H9 (cell line): ENCODE data around the gene MAOA. TPM values are rescaled to one million over a fixed set of nuclear protein-coding genes. Genes with fewer than 3 reads are reported as not detected.

Experiments used
- DNase-seq: peaks from one replicate; pipeline ENCODE4 v3.0.0-alpha.2; 2017
- H2AFZ ChIP-seq: one replicate; pipeline ENCODE4 v1.6.1; 2013; ENCODE audit warnings: mild to moderate bottlenecking, low read length, control low read depth, moderate library complexity
- H2AK5ac ChIP-seq: 2 replicates; pipeline ENCODE4 v1.6.1; 2013; ENCODE audit warnings: low read length, control low read depth, mixed read lengths; ENCODE audit not compliant: insufficient read length
- H2BK120ac ChIP-seq: one replicate; pipeline ENCODE4 v1.6.1; 2013; ENCODE audit warnings: low read depth, mild to moderate bottlenecking, low read length, control low read depth, inconsistent platforms; ENCODE audit not compliant: poor library complexity, severe bottlenecking
- H2BK12ac ChIP-seq: 2 replicates; pipeline ENCODE4 v1.6.1; 2013; ENCODE audit warnings: low read length, control low read depth, mixed read lengths, low read depth; ENCODE audit not compliant: insufficient read length
- H2BK15ac ChIP-seq: 2 replicates; pipeline ENCODE4 v1.6.1; 2013; ENCODE audit warnings: low read depth, low read length, control low read depth
- H2BK20ac ChIP-seq: one replicate; pipeline ENCODE4 v1.6.1; 2013; ENCODE audit warnings: low read depth, mild to moderate bottlenecking, low read length, control low read depth, inconsistent platforms; ENCODE audit not compliant: poor library complexity, severe bottlenecking
- H2BK5ac ChIP-seq: 2 replicates; pipeline ENCODE4 v1.6.1; 2013; ENCODE audit warnings: low read length, control low read depth, mixed read lengths; ENCODE audit not compliant: insufficient read length
- H3K14ac ChIP-seq: 2 replicates; pipeline ENCODE4 v1.6.1; 2013; ENCODE audit warnings: low read length, control low read depth; ENCODE audit not compliant: insufficient read depth
- H3K18ac ChIP-seq: 2 replicates; pipeline ENCODE4 v1.6.1; 2013; ENCODE audit warnings: low read depth, mild to moderate bottlenecking, mixed read lengths, low read length, control low read depth; ENCODE audit not compliant: insufficient read length
- H3K23ac ChIP-seq: 2 replicates; pipeline ENCODE4 v1.6.1; 2013; ENCODE audit warnings: low read length, control low read depth, mixed read lengths, low read depth; ENCODE audit not compliant: insufficient read length
- H3K23me2 ChIP-seq: 2 replicates; pipeline ENCODE4 v1.6.1; 2013; ENCODE audit warnings: low read depth, mild to moderate bottlenecking, mixed read lengths, low read length, control low read depth; ENCODE audit not compliant: insufficient read length, poor library complexity, severe bottlenecking
- H3K27ac ChIP-seq: 2 replicates; pipeline ENCODE4 v1.5.1; 2013; ENCODE audit warnings: low read length, control low read depth, mixed read lengths, low read depth; ENCODE audit not compliant: insufficient read length
- H3K27me3 ChIP-seq: 2 replicates; pipeline ENCODE4 v1.6.1; 2013; ENCODE audit warnings: low read length, control low read depth, inconsistent platforms; ENCODE audit not compliant: insufficient read depth
- H3K4ac ChIP-seq: 2 replicates; pipeline ENCODE4 v1.6.1; 2013; ENCODE audit warnings: low read depth, mild to moderate bottlenecking, control low read depth, inconsistent platforms, low read length, moderate library complexity
- H3K4me1 ChIP-seq: 2 replicates; pipeline ENCODE4 v1.6.1; 2013; ENCODE audit warnings: low read length, control low read depth, inconsistent platforms; ENCODE audit not compliant: insufficient read depth
- H3K4me2 ChIP-seq: 2 replicates; pipeline ENCODE4 v1.6.1; 2013; ENCODE audit warnings: low read length, control low read depth, mixed read lengths; ENCODE audit not compliant: insufficient read length, insufficient read depth
- H3K56ac ChIP-seq: 2 replicates; pipeline ENCODE4 v1.6.1; 2013; ENCODE audit warnings: low read depth, mild to moderate bottlenecking, mixed read lengths, low read length, control low read depth; ENCODE audit not compliant: insufficient read length
- H3K79me1 ChIP-seq: 2 replicates; pipeline ENCODE4 v1.6.1; 2013; ENCODE audit warnings: low read depth, mild to moderate bottlenecking, moderate library complexity, low read length, control low read depth, inconsistent platforms; ENCODE audit not compliant: insufficient read depth, poor library complexity, severe bottlenecking
- H3K79me2 ChIP-seq: 2 replicates; pipeline ENCODE4 v1.6.1; 2013; ENCODE audit warnings: low read length, control low read depth, inconsistent platforms; ENCODE audit not compliant: insufficient read depth
- H3K9ac ChIP-seq: 2 replicates; pipeline ENCODE4 v1.6.1; 2013; ENCODE audit warnings: low read length, control low read depth, mixed read lengths; ENCODE audit not compliant: insufficient read length; ENCODE audit errors: extremely low read depth
- H3K9me3 ChIP-seq: one replicate; pipeline ENCODE4 v1.6.1; 2013; ENCODE audit warnings: low read depth, low read length, inconsistent platforms; ENCODE audit not compliant: control insufficient read depth
- H3T11ph ChIP-seq: one replicate; pipeline ENCODE4 v1.6.1; 2013; ENCODE audit warnings: mild to moderate bottlenecking, low read length, control low read depth, inconsistent platforms
- H4K20me1 ChIP-seq: one replicate; pipeline ENCODE4 v1.6.1; 2013; ENCODE audit not compliant: control insufficient read depth, insufficient read length, insufficient read depth
- H4K5ac ChIP-seq: 2 replicates; pipeline ENCODE4 v1.6.1; 2013; ENCODE audit warnings: low read depth, mild to moderate bottlenecking, mixed read lengths, low read length, control low read depth; ENCODE audit not compliant: insufficient read length
- H4K8ac ChIP-seq: replicated peaks from 2 replicates; pipeline ENCODE4 v1.6.1; 2013; ENCODE audit warnings: low read length, control low read depth, mixed read lengths, low read depth; ENCODE audit not compliant: insufficient read length
- H4K91ac ChIP-seq: 2 replicates; pipeline ENCODE4 v1.6.1; 2013; ENCODE audit warnings: low read depth, mild to moderate bottlenecking, moderate library complexity, mixed read lengths, low read length, control low read depth; ENCODE audit not compliant: insufficient read length
- H3K27ac Mint-ChIP-seq, 3 experiments: 2 replicates in 2 of 3; 3 replicates in 1 of 3; pipeline ENCODE4 v1.8.0; 2020 to 2021; ENCODE audit warnings: mixed read lengths in 3 of 3, mild to moderate bottlenecking in 1 of 3, moderate library complexity in 1 of 3
- H3K27me3 Mint-ChIP-seq: 2 replicates; pipeline ENCODE4 v1.8.0; 2021; ENCODE audit warnings: low read depth, mild to moderate bottlenecking, moderate library complexity, mixed read lengths
- H3K36me3 Mint-ChIP-seq, 3 experiments: 2 replicates in 2 of 3; 3 replicates in 1 of 3; pipeline ENCODE4 v1.8.0; 2020 to 2021; ENCODE audit warnings: low read depth in 3 of 3, mixed read lengths in 3 of 3; ENCODE audit not compliant: insufficient read depth in 1 of 3
- H3K4me1 Mint-ChIP-seq, 2 experiments: 2 replicates each; pipeline ENCODE4 v1.8.0; 2020; ENCODE audit warnings: mixed read lengths in 2 of 2
- H3K4me3 Mint-ChIP-seq, 2 experiments: 2 replicates in 1 of 2; 3 replicates in 1 of 2; pipeline ENCODE4 v1.8.0; 2020 to 2021; ENCODE audit warnings: mild to moderate bottlenecking in 2 of 2, mixed read lengths in 2 of 2, moderate library complexity in 1 of 2
- H3K9me3 Mint-ChIP-seq, 2 experiments: 2 replicates in 1 of 2; 3 replicates in 1 of 2; pipeline ENCODE4 v1.8.0; 2020; ENCODE audit warnings: mild to moderate bottlenecking in 2 of 2, mixed read lengths in 2 of 2, moderate library complexity in 1 of 2
- WGBS: extraction: QIAGEN DNeasy Blood & Tissue Kit; methylation state at CpG from one replicate; pipeline ENCODE4 v1.1.7; 2013; ENCODE audit warnings: missing lambda C conversion rate, low lambda C conversion rate, mixed read lengths; ENCODE audit not compliant: insufficient read length; ENCODE audit errors: extremely low coverage; 5-methylcytosine and 5-hydroxymethylcytosine counted together
- total RNA-seq: library from RNA; stranded (reverse); gene quantifications from 2 replicates; pipeline ENCODE4 v1.2.1, GENCODE V29; 2021
- TF ChIP-seq, protein P1 (sequence below): fragments of 200-600 bp; sonication (generic); conservative IDR thresholded peaks from 3 replicates; pipeline ENCODE4 v1.8.0; 2021; ENCODE audit warnings: antibody characterized with exemption, mild to moderate bottlenecking

MAOA gene
- total RNA-seq, 1 experiment from 2014 or later, result 0.28 TPM

- no peak for DNase-seq
These were observed 60.0 kb downstream of the MAOA start for GRCh38 chrX:43716144-43716543.

More at GRCh38 chrX:43716144-43716543, 60.0 kb downstream of the MAOA start:
- no peaks in the 10 kb centered on the region for H3K27me3 Mint-ChIP-seq
- peaks cover 0 to 5% (median 0%) of the 10 kb centered on the region in 3 experiments; a peak in 2 of 7 replicates for H3K36me3 Mint-ChIP-seq
- H3K9me3 Mint-ChIP-seq, result peaks cover 4% of the 10 kb centered on the region in 2 experiments; a peak in 4 of 5 replicates
- Histone ChIP-seq H3T11ph (no peak overlapping the region), H2AK5ac (no peak overlapping the region), H3K23me2 (no peaks in the 10 kb centered on the region), H3K79me2 (no peaks in the 10 kb centered on the region), H4K91ac (no peak overlapping the region), H4K20me1 (no peaks in the 10 kb centered on the region), H3K27ac (no peak overlapping the region), H2BK120ac (no peak overlapping the region), H3K4me1 (no peaks in the 10 kb centered on the region; the same call in 1 of the 2 replicates), H3K18ac (no peak overlapping the region), H3K27me3 (no peaks in the 10 kb centered on the region), H3K4me2 (no peak overlapping the region), H2BK15ac (no peak overlapping the region), H2AFZ (no peak overlapping the region), H4K8ac (no peak overlapping the region), H3K9me3 (no peaks in the 10 kb centered on the region), H3K79me1 (no peaks in the 10 kb centered on the region), H2BK20ac (no peak overlapping the region), H3K23ac (no peak overlapping the region), H3K9ac (no peak overlapping the region), H4K5ac (no peak overlapping the region), H3K56ac (no peak overlapping the region), H3K14ac (no peak overlapping the region), H2BK12ac (no peak overlapping the region), H3K4ac (no peak overlapping the region), H2BK5ac (no peak overlapping the region)
- no peaks in the 10 kb centered on the region for H3K4me1 Mint-ChIP-seq
- no peak overlapping the region for H3K4me3 Mint-ChIP-seq
- no CpG with 5 or more reads among the region's 2 CpGs for WGBS
- no peak overlapping the region for H3K27ac Mint-ChIP-seq
- TF ChIP-seq, protein P1, sequence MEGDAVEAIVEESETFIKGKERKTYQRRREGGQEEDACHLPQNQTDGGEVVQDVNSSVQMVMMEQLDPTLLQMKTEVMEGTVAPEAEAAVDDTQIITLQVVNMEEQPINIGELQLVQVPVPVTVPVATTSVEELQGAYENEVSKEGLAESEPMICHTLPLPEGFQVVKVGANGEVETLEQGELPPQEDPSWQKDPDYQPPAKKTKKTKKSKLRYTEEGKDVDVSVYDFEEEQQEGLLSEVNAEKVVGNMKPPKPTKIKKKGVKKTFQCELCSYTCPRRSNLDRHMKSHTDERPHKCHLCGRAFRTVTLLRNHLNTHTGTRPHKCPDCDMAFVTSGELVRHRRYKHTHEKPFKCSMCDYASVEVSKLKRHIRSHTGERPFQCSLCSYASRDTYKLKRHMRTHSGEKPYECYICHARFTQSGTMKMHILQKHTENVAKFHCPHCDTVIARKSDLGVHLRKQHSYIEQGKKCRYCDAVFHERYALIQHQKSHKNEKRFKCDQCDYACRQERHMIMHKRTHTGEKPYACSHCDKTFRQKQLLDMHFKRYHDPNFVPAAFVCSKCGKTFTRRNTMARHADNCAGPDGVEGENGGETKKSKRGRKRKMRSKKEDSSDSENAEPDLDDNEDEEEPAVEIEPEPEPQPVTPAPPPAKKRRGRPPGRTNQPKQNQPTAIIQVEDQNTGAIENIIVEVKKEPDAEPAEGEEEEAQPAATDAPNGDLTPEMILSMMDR, result no peak
